ENCODE measurements around the gene RBM33. TPM values are rescaled to one million over a fixed set of nuclear protein-coding genes. Genes with fewer than 3 reads are reported as not detected.

The RBM33 gene
- total RNA-seq, 2 experiments from 2014 or later, result 64.0 to 64.9 TPM

- ChIA-PET POLR2A (no interaction called here), CTCF (no interaction called here)
These were observed 154.4 kb downstream of the RBM33 start for GRCh38 chr7:155798673-155799439.

GRCh38 chr7:155799514-155799913 lies 155.1 kb downstream of the RBM33 start:
- POLR2A ChIA-PET, result no interaction called here
- CTCF ChIA-PET, result no interaction called here

GRCh38 chr7:155800301-155800700 lies 155.8 kb downstream of the RBM33 start:
- CTCF ChIA-PET, result no interaction called here
- POLR2A ChIA-PET, result no interaction called here

GRCh38 chr7:155800741-155801267 lies 156.3 kb downstream of the RBM33 start:
- ChIA-PET POLR2A (no interaction called here), CTCF (no interaction called here)

- POLR2A ChIA-PET, result no interaction called here
- CTCF ChIA-PET, result no interaction called here
These were observed 157.8 kb downstream of the RBM33 start for GRCh38 chr7:155802291-155802690.

- ChIA-PET CTCF (no interaction called here), POLR2A (no interaction called here)
These were observed 158.5 kb downstream of the RBM33 start for GRCh38 chr7:155802906-155803417.

- ChIA-PET POLR2A (no interaction called here), CTCF (no interaction called here)
These were observed 159.2 kb downstream of the RBM33 start for GRCh38 chr7:155803418-155804376.

- CTCF ChIA-PET, result no interaction called here
These were observed 160.0 kb downstream of the RBM33 start for GRCh38 chr7:155804431-155804831.

GRCh38 chr7:155804897-155805825 lies 160.7 kb downstream of the RBM33 start:
- POLR2A ChIA-PET, result no interaction called here
- CTCF ChIA-PET, result interaction anchor here (0.9 kb wide), 1 partner anchor 9 kb away, joined by 3 read pairs; no protein-coding TSS in a partner anchor

More at GRCh38 chr7:155804431-155804831, 160.0 kb downstream of the RBM33 start:
- POLR2A ChIA-PET, result no interaction called here

GRCh38 chr7:155805826-155806095 lies 161.3 kb downstream of the RBM33 start:
- POLR2A ChIA-PET, result no interaction called here

GRCh38 chr7:155806096-155806871 lies 161.8 kb downstream of the RBM33 start:
- POLR2A ChIA-PET, result no interaction called here
- CTCF ChIA-PET, result interaction anchor here (0.9 kb wide), 1 partner anchor 10 kb away, joined by 3 read pairs; no protein-coding TSS in a partner anchor

More at GRCh38 chr7:155805826-155806095, 161.3 kb downstream of the RBM33 start:
- CTCF ChIA-PET, result interaction anchor here (0.9 kb wide), 1 partner anchor 10 kb away, joined by 3 read pairs; no protein-coding TSS in a partner anchor

- ChIA-PET CTCF (no interaction called here), POLR2A (no interaction called here)
These were observed 162.7 kb downstream of the RBM33 start for GRCh38 chr7:155807065-155807671.

- ChIA-PET CTCF (no interaction called here), POLR2A (no interaction called here)
These were observed 163.5 kb downstream of the RBM33 start for GRCh38 chr7:155807789-155808548.

GRCh38 chr7:155808549-155809331 lies 164.3 kb downstream of the RBM33 start:
- ChIA-PET POLR2A (no interaction called here), CTCF (no interaction called here)

- POLR2A ChIA-PET, result no interaction called here
- CTCF ChIA-PET, result no interaction called here
These were observed 165.0 kb downstream of the RBM33 start for GRCh38 chr7:155809332-155809946.

GRCh38 chr7:155809947-155810769 lies 165.7 kb downstream of the RBM33 start:
- POLR2A ChIA-PET, result no interaction called here
- CTCF ChIA-PET, result no interaction called here
